Progenitor cell of endocrine pancreas (in vitro differentiated cells): ENCODE results near the gene SS18L1. TPM values are rescaled to one million over a fixed set of nuclear protein-coding genes. Genes with fewer than 3 reads are reported as not detected.

Experiments used
- DNase-seq: peaks from one replicate; pipeline ENCODE4 v3.0.0; 2021; ENCODE audit warnings: low spot score; ENCODE audit not compliant: unreplicated experiment
- H3K27ac Mint-ChIP-seq: 2 replicates; pipeline ENCODE4 v1.8.0; 2021; ENCODE audit warnings: mild to moderate bottlenecking, moderate library complexity, mixed read lengths
- H3K27me3 Mint-ChIP-seq: 2 replicates; pipeline ENCODE4 v1.8.0; 2021; ENCODE audit warnings: mixed read lengths
- H3K36me3 Mint-ChIP-seq: 2 replicates; pipeline ENCODE4 v1.8.0; 2022; ENCODE audit warnings: mixed read lengths; ENCODE audit not compliant: insufficient read depth
- H3K4me1 Mint-ChIP-seq: 2 replicates; pipeline ENCODE4 v1.8.0; 2021; ENCODE audit warnings: low read depth, mixed read lengths
- H3K4me3 Mint-ChIP-seq: 2 replicates; pipeline ENCODE4 v1.8.0; 2021; ENCODE audit warnings: low read depth, mild to moderate bottlenecking, moderate library complexity, mixed read lengths
- H3K9me3 Mint-ChIP-seq: 2 replicates; pipeline ENCODE4 v1.8.0; 2021; ENCODE audit warnings: low read depth, mixed read lengths
- total RNA-seq: library from RNA; stranded (reverse); gene quantifications from 2 replicates; pipeline ENCODE4 v1.2.1, GENCODE V29; 2021
- TF ChIP-seq, protein P1 (sequence below): fragments of 200-600 bp; sonication (generic); IDR thresholded peaks from one replicate; pipeline ENCODE4 v1.5.0; 2021; ENCODE audit warnings: antibody characterized with exemption, mild to moderate bottlenecking; ENCODE audit not compliant: unreplicated experiment

SS18L1 gene
- total RNA-seq, 1 donor from 2014 or later, result 29.8 TPM

DNA sequence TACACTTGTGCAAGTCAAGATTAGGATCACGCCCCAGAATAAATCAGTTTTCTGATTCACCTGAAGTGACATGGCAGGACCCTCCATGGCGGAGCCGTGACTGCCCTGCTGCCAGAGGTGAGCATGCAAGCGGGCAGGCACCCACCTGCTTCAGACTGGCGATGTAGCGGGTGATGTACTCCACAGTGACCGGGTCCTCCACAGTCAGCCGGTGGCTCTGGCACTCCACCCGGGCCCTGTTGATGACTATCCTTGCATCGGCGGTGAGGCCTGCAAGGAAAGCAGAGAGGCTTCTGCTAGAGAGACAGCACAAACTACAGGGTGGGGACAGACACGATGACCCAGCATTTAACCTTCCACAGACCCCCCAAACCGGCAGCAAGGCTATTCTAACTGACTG, 3.9 kb upstream of the SS18L1 start:
- peaks cover 21% of the 10 kb centered on the region for H3K4me1 Mint-ChIP-seq
- H3K36me3 Mint-ChIP-seq, result peaks cover 25% of the 10 kb centered on the region
- no peak overlapping the region for H3K27ac Mint-ChIP-seq
- no peak overlapping the region for H3K4me3 Mint-ChIP-seq
- no peaks in the 10 kb centered on the region for H3K9me3 Mint-ChIP-seq
- TF ChIP-seq, protein P1, sequence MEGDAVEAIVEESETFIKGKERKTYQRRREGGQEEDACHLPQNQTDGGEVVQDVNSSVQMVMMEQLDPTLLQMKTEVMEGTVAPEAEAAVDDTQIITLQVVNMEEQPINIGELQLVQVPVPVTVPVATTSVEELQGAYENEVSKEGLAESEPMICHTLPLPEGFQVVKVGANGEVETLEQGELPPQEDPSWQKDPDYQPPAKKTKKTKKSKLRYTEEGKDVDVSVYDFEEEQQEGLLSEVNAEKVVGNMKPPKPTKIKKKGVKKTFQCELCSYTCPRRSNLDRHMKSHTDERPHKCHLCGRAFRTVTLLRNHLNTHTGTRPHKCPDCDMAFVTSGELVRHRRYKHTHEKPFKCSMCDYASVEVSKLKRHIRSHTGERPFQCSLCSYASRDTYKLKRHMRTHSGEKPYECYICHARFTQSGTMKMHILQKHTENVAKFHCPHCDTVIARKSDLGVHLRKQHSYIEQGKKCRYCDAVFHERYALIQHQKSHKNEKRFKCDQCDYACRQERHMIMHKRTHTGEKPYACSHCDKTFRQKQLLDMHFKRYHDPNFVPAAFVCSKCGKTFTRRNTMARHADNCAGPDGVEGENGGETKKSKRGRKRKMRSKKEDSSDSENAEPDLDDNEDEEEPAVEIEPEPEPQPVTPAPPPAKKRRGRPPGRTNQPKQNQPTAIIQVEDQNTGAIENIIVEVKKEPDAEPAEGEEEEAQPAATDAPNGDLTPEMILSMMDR, result no peak
- no peak for DNase-seq
- no peaks in the 10 kb centered on the region for H3K27me3 Mint-ChIP-seq

- Mint-ChIP-seq H3K4me3 (peak overlapping the region; percentile 79), H3K27ac (peak overlapping the region; percentile 97), H3K9me3 (no peaks in the 10 kb centered on the region), H3K4me1 (peaks cover 29% of the 10 kb centered on the region), H3K27me3 (no peaks in the 10 kb centered on the region), H3K36me3 (peaks cover 25% of the 10 kb centered on the region)
- no peak for DNase-seq
- TF ChIP-seq, protein P1, result no peak
These were observed 2.5 kb upstream of the SS18L1 start for GRCh38 chr20:62141043-62141396.

- TF ChIP-seq, protein P1, result peak; percentile 30
- no peak for DNase-seq
- Mint-ChIP-seq H3K36me3 (peaks cover 21% of the 10 kb centered on the region), H3K27me3 (no peaks in the 10 kb centered on the region), H3K27ac (peak overlapping the region; percentile 97), H3K4me1 (peaks cover 29% of the 10 kb centered on the region), H3K4me3 (peak overlapping the region; percentile 79), H3K9me3 (no peaks in the 10 kb centered on the region)
These were observed 1.9 kb upstream of the SS18L1 start for GRCh38 chr20:62141397-62142251.

DNA sequence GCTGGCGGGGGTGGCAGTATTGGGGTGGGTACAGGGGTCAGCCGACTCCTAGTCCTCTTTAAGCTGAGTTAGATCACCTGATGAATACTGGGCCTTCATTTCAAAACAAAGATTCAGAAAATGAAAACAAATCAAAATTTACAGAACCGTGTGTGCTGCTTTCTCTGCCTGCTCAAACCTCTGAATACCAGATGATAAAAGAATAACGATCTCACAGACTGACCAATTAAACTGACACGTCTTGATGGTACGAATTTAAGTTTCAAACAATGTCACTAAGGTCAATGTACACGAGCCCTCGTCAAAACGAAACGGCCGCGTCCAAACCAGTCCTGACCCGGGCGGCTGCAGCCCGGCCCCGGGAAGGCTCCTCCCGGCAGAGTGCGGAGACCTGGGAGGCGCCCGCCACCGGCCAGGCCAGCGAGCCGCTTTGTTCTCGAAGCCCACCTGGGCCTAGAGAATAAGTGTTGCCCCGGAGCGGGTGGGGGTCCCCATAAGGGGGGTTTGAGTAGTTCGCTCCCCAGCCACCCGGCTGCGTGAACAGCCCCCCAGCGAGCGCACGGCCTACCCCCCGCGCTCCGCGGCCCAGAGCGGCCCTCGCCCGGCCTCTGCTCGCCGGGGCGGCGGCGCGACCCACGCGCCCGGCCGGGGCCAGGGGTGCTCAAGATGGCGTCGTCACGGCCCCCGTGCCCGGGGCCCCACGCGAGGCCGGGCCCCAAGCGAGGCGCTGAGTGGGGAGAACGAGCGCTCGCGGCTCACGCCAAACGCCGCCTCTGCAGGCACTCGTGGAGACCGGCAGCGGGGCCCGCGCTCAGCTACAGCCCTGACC, 1.1 kb upstream of the SS18L1 start:
- Mint-ChIP-seq H3K9me3 (no peaks in the 10 kb centered on the region), H3K27ac (peak overlapping the region; percentile 97), H3K4me1 (peaks cover 29% of the 10 kb centered on the region), H3K4me3 (peak overlapping the region; percentile 79), H3K36me3 (peaks cover 18% of the 10 kb centered on the region), H3K27me3 (no peaks in the 10 kb centered on the region)
- TF ChIP-seq, protein P1, result no peak
- DNase-seq, result no peak
